Ramos (cell line): ENCODE results near the gene DOCK4.
"Not testable (repeated sequence)": the region's sequence is repeated elsewhere in the genome, so short reads cannot be mapped to it uniquely, and the experiment has no call there.

Source experiments
- in situ Hi-C: fragments of 300-500 bp; cut with MboI; formaldehyde crosslinking; loops from one replicate; pipeline ENCODE4 v1.14.3; 2022; ENCODE audit warnings: low sequenced_read_pairs; ENCODE audit not compliant: unreplicated experiment

Gene DOCK4, protein sequence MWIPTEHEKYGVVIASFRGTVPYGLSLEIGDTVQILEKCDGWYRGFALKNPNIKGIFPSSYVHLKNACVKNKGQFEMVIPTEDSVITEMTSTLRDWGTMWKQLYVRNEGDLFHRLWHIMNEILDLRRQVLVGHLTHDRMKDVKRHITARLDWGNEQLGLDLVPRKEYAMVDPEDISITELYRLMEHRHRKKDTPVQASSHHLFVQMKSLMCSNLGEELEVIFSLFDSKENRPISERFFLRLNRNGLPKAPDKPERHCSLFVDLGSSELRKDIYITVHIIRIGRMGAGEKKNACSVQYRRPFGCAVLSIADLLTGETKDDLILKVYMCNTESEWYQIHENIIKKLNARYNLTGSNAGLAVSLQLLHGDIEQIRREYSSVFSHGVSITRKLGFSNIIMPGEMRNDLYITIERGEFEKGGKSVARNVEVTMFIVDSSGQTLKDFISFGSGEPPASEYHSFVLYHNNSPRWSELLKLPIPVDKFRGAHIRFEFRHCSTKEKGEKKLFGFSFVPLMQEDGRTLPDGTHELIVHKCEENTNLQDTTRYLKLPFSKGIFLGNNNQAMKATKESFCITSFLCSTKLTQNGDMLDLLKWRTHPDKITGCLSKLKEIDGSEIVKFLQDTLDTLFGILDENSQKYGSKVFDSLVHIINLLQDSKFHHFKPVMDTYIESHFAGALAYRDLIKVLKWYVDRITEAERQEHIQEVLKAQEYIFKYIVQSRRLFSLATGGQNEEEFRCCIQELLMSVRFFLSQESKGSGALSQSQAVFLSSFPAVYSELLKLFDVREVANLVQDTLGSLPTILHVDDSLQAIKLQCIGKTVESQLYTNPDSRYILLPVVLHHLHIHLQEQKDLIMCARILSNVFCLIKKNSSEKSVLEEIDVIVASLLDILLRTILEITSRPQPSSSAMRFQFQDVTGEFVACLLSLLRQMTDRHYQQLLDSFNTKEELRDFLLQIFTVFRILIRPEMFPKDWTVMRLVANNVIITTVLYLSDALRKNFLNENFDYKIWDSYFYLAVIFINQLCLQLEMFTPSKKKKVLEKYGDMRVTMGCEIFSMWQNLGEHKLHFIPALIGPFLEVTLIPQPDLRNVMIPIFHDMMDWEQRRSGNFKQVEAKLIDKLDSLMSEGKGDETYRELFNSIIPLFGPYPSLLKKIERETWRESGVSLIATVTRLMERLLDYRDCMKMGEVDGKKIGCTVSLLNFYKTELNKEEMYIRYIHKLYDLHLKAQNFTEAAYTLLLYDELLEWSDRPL (N-terminal part only)

DNA sequence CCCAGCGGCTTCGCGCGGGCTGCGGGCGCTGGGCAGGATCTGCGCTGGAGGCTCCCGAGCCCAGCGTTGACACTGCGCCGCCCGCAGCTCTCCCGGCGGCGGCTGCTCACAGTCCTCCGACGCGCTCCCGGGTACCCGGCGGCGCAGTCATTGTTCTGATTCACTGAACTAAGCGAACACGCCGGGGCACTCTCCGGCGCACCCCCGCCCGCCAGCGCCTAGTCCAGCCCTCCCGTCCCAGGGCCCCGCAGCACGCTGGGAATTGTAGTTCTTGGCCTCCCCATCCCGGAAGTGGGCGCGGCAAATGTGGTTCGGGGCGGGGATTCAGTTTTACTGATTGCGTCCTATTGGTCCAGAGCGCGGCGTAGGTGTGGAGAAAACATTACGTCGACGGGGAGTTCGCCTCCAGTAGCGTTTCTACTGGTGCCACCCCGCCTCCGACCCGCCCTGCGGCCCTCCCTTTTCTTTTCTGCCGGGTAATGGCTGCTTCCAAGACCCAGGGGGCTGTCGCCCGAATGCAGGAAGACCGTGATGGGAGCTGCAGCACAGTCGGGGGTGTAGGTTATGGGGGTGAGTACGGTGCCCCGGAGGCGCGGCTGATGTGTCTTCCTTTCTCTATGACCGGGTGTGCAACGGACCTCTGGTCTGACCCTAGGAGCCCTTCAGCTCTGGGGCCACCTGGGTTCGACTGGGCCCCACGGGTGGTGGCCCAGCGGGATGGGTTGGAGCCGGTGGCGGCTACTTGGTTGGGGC is at the start of gene DOCK4, which contains the start of gene ZNF277:
TSS of gene DOCK4 (minus strand) at position 162 of the 753 bp plus-strand sequence. CDS start 261 bp downstream, outside the sequence.
TSS of gene ZNF277 (plus strand) at position 458 of the 753 bp plus-strand sequence. CDS start at position 480, 22 bp downstream.
- in situ Hi-C loops: loop anchor here (10.0 kb wide), 1 partner anchor 248 kb away; the partner anchor contains the start of gene IFRD1

DNA sequence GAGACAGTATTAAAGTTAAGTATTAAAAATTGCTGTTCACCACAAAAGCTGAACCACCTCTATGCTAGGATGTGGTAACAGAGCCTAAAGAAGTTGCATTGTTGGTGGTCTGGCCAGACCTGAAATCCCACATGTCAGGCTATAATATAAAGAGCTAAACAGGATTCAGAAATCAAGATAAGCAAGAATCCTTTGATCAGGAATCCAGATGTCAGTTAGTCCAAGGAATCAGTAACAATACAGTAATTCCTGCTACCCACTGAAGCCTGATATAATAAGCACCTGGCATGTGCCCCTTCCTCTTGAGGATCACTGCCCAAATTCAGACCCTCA is 49.2 kb upstream of the DOCK4 start:
- in situ Hi-C loops: no loop called here

DNA sequence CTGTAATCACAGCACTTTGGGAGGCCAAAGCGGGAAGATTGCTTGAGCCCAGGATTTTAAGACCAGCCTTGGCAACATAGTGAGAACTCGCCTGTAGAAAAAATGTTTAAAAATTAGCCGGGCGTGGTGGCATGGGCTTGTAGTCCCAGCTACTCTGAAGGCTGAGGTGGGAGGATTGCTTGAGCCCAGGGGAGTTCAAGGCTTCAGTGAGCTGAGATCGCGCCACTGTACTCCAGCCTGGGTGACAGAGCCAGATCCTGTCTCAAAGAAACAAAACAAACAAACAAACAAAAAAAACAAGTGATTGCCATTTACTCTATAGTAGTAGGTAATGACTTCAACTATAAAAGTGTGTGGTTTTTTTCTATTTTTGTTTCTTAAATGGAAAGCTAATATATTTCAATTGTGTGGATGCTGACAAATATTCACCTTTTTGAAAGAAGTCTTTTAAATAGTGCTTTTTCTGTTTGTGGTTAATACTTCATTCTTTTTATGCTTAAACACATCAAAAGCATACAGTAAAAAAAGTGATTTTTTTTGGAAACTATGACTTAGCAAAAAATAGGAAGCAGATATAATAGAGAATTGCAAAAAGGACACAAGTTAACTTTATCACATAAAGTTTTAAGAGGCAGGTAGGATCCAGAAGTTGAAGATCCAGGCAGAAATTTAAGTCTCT is 48.6 kb upstream of the DOCK4 start:
- in situ Hi-C loops: no loop called here

DNA sequence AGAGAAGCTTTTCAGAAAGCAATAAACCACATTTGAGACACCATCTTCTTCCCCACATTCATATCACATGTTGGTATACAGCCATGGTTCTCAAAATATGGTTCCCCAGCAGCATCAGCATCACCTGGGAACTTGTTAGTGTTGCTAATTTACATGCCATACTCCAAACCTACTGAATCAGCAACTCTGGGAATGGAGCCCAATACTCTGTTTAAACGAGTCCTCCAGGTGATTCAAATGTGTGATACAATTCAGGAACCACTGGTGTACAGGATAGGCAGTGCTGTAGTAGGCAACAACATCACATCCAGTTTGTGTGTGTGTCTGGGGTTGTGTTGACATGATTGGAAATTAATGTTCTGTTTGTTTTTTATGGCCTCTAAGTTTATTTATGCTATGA is 48.0 kb upstream of the DOCK4 start:
- in situ Hi-C loops: no loop called here

DNA sequence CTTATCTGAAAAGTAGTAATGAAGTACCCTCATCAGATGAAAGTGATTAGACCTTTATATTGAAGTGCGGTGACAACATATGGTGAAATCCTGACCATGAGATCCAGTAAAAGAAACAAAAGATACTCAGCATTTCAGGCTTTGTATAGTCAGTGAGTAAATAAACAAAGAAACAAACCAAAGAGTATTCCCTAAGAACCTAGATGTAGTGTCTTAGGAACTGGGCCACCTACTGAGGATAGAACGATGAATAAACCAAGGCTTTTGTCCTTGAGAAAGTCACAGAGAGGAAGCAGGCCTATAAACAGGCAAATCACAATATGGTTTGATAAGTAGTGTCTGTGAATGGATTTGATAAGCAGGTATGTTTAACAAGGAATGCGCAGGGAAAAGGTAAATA is 46.5 kb upstream of the DOCK4 start:
- in situ Hi-C loops: no loop called here

DNA sequence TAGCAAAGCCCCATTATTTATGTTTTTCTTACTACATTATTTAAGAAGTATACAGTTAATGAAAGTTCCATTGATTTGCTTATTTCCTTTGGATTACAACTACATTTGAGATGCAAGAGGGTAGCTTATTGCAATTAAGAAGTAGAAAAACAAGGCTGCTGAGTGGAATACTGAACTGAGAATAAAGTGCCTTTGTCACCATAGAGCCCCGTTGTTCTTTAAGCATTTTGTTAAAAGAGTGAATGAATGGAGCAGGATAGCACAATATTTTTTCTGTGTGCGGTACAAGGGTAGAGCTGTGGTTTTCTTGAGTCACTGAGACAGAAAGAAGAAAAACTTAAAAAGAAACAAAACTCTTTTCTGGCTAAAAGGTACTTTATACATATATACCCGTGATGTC is 45.9 kb upstream of the DOCK4 start:
- in situ Hi-C loops: no loop called here

DNA sequence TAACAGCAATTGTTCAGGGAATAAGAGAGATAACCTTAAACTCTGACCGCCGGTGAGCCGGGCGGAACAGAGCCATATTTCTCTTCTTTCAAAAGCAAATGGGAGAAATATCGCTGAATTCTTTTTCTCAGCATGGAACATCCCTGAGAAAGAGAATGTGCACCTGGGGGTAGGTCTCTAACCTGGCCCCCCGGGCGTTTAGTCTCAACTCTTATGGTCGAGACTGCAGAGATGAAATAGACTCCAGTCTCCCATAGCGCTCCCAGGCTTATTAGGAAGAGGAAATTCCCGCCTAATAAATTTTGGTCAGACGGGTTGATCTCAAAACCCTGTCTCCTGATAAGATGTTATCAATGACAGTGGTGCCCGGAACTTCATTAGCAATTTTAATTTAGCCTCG is 43.8 kb upstream of the DOCK4 start:
- in situ Hi-C loops: not testable (repeated sequence)

DNA sequence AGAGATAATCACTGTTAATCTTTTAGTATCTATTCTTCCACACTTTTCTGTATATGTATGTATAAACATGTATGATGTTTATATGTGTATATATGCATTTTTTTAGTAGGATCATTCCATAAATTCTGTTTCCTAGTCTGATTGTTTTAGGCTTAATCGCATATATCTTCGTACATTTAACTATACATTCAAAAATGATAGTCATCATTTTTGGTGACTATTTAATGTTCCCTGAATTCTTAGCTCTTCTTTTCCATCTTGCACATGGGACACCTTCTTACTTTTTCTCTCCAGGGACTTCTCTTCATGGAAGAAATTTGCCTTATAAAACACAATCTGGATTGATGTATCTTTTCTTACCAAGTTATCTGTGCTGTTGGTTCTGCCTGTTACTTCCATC is 42.4 kb upstream of the DOCK4 start:
- in situ Hi-C loops: no loop called here

DNA sequence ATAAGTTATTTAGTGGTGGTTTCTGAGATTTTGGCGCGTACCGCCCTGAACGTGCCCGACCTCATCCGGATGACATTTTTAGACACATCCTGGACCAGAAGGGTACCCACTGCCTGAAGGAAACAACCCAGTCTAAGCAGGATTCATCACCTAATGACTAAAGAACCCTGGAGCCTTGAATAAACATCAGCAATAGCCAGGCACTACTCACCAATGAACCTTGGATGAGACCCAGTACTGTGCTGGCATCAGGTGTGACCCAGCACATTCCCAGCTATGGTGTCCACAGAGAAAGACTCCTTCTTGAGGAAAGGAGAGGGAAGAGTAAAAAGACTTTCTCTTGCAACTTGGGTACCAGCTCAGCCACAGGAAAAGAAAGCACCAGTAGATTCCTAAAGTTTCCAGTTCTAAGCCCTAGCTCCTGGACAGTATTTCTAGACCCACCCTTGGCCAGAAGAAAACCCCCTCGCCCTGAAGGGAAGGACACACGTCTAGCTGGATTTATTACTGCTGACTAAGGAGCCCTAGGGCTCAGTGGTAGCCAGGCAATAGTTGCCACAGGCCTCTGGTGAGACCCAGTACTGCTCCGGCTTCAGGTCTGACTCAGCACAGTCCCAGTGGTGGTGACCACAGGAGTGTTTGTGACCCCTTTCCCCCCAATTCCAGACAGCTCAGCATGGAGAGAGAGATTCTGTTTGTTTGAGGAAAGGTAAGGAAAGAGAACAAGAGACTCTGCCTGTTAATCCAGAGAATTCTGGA is 32.8 kb upstream of the DOCK4 start:
- in situ Hi-C loops: no loop called here

DNA sequence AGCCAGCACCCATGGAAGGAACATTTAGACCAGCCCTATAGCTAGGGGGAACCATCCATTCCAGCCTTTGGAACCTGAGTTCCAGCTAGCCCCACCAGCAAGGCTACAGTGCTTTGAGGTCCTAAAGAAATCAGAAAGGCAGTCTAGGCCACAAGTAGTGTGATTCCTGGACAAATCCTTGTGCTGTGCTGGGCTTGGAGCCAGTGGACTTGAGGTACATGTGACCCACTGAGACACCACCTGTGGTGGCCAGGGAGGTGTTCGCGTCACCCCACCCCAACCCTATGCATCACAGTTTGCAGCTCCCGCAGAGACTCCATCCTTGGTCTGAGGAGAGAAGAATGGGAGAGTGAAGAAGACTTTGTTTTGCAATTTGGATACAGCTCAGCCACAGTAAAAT is 32.1 kb upstream of the DOCK4 start:
- in situ Hi-C loops: no loop called here

DNA sequence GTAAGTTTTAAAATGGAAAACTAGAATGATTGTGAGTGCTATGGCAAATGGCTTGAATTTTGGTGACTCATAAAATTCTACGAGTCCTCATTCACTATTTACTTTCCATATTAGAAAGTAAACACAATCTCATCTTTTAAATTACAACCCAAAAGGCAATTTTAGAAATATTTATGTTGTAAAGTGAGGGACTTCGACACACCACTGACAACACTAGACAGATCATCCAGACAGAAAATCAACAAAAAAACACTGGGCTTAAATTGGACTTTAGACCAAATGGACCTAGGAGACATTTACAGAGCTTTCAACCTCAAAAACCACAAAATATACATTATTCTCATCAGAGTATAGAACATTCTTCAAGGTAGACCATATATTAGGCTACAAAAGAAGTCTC is 30.4 kb upstream of the DOCK4 start:
- in situ Hi-C loops: no loop called here

DNA sequence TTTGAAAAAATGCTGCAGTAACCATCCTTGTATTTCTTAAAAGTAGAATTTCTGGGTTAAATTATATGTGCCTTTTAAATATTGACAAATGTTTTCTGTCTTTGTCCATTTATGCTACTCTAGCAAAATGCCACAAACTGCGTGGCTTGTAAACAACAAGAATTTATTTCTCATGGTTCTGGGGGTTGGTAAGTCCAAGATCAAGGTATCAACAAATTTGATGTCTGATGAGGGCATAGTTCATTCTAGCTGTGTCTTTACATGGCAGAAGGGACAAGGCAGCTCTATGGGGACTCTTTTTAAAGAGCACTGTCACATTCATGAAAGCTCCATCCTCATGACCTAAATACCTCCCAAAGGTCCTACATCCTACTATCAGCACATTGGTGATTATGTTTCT is 27.9 kb upstream of the DOCK4 start:
- in situ Hi-C loops: no loop called here

DNA sequence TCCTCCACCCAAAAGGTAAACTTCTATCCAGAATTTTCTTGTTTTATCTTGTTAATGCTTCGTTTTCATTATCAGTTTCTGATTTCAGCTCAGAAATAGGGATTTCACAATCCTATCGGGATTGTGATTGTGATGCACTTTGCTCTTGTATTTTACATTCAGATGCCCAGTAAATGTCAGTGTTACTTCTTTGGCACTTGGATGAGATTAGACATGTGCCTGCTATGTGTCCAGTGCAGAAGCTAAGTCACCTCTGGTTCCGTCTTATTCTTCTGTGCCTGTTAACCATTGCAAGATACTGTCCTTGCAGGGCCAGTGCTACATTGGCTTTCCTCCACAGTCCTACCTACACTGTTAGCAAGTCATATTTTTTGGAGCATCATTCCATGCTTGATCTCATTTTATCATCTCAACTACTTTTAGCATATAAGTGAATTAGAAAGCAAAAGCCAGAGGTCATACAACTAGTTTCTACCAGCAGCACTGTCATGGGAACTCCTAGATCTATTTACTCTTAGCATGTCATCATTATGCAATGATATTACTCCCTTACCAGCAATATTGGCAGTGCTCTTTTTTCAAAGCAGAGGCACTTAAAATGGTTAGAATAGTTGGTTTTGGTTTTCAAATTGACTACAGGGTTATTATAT is 27.0 kb upstream of the DOCK4 start:
- in situ Hi-C loops: no loop called here

DNA sequence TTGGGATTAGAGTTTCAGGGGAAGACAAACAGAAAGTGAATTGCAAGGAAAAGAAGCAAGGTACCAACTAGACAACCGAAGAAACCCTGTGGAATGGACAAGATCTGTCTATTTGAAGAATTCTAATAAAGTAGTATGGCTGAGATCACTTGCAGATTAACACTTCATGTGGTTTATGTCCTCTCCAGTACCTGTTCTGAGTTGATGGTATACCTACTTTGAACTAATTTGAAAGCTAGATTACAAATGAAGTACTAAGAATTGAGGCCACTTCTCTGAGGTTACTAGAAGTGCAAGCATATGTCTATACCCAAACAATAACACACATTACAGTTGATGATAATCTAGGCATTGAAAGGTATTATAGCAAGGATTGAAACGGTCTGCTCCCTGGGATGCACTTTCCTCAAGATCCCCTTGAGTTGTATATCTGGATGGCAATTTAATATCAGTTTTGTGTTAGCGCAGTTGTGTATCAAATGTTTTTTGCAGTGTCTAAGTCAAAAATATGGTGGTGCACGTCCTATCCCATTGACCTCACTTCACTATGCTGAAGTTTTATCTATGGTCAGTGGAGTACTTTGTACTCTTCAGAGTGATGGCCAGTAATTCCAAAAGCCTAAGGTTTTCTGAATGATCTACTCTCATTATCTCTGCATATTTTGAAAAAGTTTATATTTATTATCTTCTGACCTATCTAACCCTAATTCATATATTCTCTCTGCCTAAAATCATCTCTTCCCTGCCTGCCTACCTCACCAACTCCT is 26.2 kb upstream of the DOCK4 start:
- in situ Hi-C loops: no loop called here

DNA sequence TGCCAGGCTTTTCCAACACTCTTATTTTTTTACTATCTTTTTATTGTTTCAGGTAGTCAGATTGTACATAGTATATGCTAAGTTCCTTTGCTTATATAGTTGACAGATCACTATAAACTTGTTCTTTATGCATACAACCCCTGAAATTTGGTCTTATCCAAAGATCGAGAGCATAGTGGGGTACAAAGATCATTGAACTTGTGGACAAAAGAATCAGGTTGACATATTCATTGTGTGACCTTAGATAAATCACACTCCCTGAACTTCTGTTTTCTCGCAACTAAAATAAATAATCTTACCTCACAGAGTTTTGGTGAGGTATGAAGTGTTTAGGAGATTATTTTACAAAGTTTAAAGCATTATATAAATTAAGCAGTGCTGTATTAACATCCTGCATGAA is 22.4 kb upstream of the DOCK4 start:
- in situ Hi-C loops: no loop called here

DNA sequence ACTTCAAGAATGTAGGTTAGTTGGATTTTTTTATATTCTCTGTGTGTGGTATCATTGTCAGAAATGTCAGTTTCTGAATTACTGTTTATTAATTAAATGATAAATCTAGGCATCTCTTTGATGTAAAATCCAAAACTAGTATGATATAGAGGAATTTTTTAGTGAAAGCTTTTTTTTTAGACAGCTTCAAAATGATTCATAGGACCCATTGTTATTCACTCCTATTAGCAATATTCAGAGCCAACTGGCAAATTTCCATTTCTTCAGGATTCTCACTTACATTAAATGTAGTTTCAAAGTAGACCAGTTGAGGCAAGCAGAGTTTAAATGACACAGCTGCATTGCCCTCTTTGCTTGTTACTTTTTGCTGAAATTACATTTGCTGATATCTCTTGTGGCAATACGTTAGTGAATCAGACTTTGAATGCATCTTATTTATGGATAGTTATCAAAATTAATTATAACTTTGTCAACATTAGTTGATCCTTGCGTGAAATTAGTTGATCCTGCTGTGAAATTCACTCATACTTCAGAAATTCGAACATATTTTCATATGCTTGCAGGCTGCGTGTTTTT is 20.6 kb upstream of the DOCK4 start:
- in situ Hi-C loops: no loop called here

DNA sequence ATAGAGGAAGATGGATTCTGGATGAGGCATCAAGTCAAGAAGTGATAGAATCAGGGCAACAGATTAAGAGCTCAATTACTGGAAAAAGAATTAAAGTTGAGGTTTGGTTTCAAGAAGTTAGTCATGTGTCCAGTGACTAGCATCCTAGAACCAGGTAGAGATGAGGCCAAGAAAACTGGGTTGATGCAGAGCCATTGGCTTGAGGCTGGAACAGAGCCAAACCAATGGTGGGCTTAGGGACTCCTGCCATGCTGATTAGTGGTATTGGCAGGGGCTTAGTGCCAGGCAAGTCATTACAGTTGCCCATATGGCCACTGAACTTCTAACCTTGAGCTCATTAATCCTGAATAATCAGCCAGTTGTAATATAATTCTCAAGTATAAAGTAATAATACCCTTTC is 18.8 kb upstream of the DOCK4 start:
- in situ Hi-C loops: no loop called here
